Tibial artery (tissue), 4 donors: ENCODE results near the gene TMEM125.

Experiments
- DNase-seq, 2 donors: peaks; one replicate each; pipeline ENCODE4 v3.0.0-alpha.2; 2019
- H3K27ac ChIP-seq, 2 donors: fragments of 200-600 bp; sonication (generic) in 1 of 2; 1 replicate in 1 of 2; 2 replicates in 1 of 2; pipeline ENCODE4 v1.5.1; 2018 to 2019; ENCODE audit warnings: mild to moderate bottlenecking in 1 of 2
- H3K27me3 ChIP-seq, 2 donors: fragments of 200-600 bp; sonication (generic) in 1 of 2; one replicate each; pipeline versions ENCODE4 v1.5.1 to v1.6.0; 2016 to 2019
- H3K36me3 ChIP-seq, 3 donors: fragments of 200-600 bp; sonication (generic) in 2 of 3; one replicate each; pipeline ENCODE4 v1.5.1; 2016 to 2019; ENCODE audit warnings: mild to moderate bottlenecking in 2 of 3
- H3K4me1 ChIP-seq, 4 donors: fragments of 200-600 bp; sonication (generic) in 2 of 4; 1 replicate in 3 of 4; 2 replicates in 1 of 4; pipeline ENCODE4 v1.5.1; 2016 to 2019
- H3K4me3 ChIP-seq, 2 donors: fragments of 200-600 bp; sonication (generic) in 1 of 2; 1 replicate in 1 of 2; 2 replicates in 1 of 2; pipeline ENCODE4 v1.5.1; 2018 to 2019; ENCODE audit warnings: mild to moderate bottlenecking in 2 of 2
- H3K9me3 ChIP-seq, 3 donors: fragments of 200-600 bp; sonication (generic) in 1 of 3; one replicate each; pipeline ENCODE4 v1.5.1; 2016 to 2019
- CTCF ChIP-seq, 2 experiments: fragments of 200-600 bp in 1 of 2; fragments of 450-650 bp in 1 of 2; IDR thresholded peaks; one replicate each; pipeline ENCODE4 v1.5.1; 2017 to 2019; ENCODE audit warnings: antibody characterized with exemption in 2 of 2, mild to moderate bottlenecking in 1 of 2, moderate library complexity in 1 of 2
- intact Hi-C: fragments of 100-400 bp; cut with DNase I; formaldehyde crosslinking; loops from one replicate; pipeline ENCODE4 v1.15.0; 2023; ENCODE audit warnings: low total_unique reads

The TMEM125 gene

DNA sequence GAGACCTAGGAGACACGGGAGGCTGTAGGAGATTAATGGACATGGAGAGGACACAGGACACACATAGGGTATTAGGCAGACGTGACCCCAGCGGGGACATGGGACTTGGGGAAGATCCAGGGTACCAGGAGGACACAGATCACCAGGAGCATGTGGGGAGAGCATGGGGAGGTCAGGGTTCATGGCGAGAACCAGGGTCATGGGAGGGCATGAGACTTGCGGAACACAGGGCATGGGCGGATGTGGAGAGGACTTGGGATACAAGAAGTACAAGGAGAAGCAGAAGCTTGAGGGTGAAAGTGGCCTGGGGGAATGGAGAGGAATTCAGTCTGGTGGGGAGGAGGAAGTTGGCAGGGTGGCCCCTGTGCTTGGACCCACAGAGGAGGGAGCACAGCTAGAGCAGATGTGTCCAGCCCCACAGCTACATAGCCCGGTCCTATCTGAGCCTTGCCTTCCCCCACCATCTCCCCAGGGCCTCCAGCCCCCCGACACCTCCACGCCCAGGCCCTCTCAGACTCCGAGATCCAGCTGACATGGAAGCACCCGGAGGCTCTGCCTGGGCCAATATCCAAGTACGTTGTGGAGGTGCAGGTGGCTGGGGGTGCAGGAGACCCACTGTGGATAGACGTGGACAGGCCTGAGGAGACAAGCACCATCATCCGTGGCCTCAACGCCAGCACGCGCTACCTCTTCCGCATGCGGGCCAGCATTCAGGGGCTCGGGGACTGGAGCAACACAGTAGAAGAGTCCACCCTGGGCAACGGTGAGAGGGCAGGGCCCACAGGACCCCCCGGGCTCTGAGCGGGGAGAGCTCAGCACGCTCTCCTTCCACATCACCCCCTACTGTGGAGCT, 43.1 kb downstream of the TMEM125 start:
- no peaks in the 10 kb centered on the region for H3K27me3 ChIP-seq
- peak in 1 of 2 donors; percentile 58 for DNase-seq
- no peak for TF ChIP-seq CTCF (IDR thresholded peaks at IDR 0.05)
- intact Hi-C loops, result no loop called here
- H3K36me3 ChIP-seq, result no peaks in the 10 kb centered on the region
- no peaks in the 10 kb centered on the region for H3K9me3 ChIP-seq
- H3K4me1 ChIP-seq, result no peaks in the 10 kb centered on the region
- no peak overlapping the region for H3K27ac ChIP-seq
- no peak overlapping the region for H3K4me3 ChIP-seq

DNA sequence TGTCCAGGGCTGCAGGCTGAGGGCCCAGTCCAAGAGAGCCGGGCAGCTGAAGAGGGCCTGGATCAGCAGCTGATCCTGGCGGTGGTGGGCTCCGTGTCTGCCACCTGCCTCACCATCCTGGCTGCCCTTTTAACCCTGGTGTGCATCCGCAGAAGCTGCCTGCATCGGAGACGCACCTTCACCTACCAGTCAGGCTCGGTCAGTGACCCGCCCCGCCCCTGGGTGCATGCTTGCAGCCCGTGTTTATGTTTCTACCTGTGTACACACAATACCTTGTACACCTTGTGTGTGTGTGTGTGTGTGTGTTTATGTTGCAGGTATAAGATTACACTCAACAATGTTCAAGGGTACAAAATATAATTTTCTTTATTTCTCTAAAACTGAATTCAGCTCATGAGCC, 44.0 kb downstream of the TMEM125 start:
- TF ChIP-seq CTCF (IDR thresholded peaks at IDR 0.05), result no peak
- DNase-seq, result peak in 1 of 2 donors; percentile 44
- intact Hi-C loops, result no loop called here

DNA sequence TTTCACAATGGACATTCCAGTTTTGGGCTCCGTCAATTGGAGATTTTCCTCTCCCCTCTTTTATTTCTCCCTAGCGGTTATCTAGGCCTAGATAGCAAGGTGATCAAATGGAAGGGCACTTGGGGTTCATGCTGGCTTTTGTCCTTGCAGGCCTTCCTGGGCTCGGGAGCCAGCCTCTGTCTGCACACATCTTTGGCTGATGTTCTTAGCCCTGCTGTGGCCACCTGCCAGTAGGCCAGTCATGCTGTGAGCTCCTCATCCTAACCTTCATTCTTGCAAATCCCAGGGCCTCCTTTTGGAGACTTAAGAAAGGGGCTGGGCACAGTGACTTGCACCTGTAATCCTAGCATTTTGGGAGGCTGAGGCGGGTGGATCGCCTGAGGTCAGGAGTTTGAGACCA, 44.5 kb downstream of the TMEM125 start:
- no peaks in the 10 kb centered on the region for H3K4me1 ChIP-seq
- no peaks in the 10 kb centered on the region for H3K9me3 ChIP-seq
- no peak for TF ChIP-seq CTCF (IDR thresholded peaks at IDR 0.05)
- H3K27me3 ChIP-seq, result no peaks in the 10 kb centered on the region
- H3K27ac ChIP-seq, result no peak overlapping the region
- no peaks in the 10 kb centered on the region for H3K36me3 ChIP-seq
- DNase-seq, result peak in 1 of 2 donors; percentile 17
- H3K4me3 ChIP-seq, result no peak overlapping the region
- intact Hi-C loops, result no loop called here

More for the DNA sequence above, 44.0 kb downstream of the TMEM125 start:
- Histone ChIP-seq H3K36me3 (no peaks in the 10 kb centered on the region), H3K4me1 (no peaks in the 10 kb centered on the region), H3K4me3 (no peak overlapping the region), H3K27me3 (no peaks in the 10 kb centered on the region), H3K9me3 (no peaks in the 10 kb centered on the region), H3K27ac (no peak overlapping the region)

DNA sequence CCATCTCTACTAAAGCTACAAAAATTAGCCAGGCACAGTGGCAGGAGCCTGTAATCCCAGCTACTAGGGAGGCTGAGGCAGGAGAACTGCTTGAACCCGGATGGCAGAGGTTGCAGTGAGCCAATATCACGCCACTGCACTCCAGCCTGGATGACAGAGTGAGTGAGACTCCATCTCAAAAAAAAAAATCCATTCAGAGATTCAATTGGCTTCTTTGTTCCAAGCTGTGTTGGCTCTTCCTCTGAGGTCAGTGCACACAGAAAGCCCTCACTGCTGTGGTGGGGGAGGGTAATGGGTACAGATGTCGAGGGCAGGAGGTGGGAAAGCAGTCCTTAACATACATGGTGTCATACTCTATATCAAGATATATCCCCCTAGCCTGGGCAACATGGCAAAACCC, 45.7 kb downstream of the TMEM125 start:
- no peaks in the 10 kb centered on the region for H3K4me1 ChIP-seq
- H3K9me3 ChIP-seq, result no peaks in the 10 kb centered on the region
- no peaks in the 10 kb centered on the region for H3K36me3 ChIP-seq
- DNase-seq, result peak in 1 of 2 donors; percentile 16
- intact Hi-C loops, result no loop called here
- TF ChIP-seq CTCF (IDR thresholded peaks at IDR 0.05), result no peak
- H3K4me3 ChIP-seq, result no peak overlapping the region
- H3K27me3 ChIP-seq, result no peaks in the 10 kb centered on the region
- no peak overlapping the region for H3K27ac ChIP-seq

GRCh38 chr1:43315963-43316737, 46.4 kb downstream of the TMEM125 start:
- intact Hi-C loops, result no loop called here
- no peak for TF ChIP-seq CTCF (IDR thresholded peaks at IDR 0.05)
- no peak overlapping the region for H3K4me3 ChIP-seq
- no peaks in the 10 kb centered on the region for H3K27me3 ChIP-seq
- H3K4me1 ChIP-seq, result no peaks in the 10 kb centered on the region
- H3K9me3 ChIP-seq, result no peaks in the 10 kb centered on the region
- DNase-seq, result peak in 1 of 2 donors; percentile 35
- H3K36me3 ChIP-seq, result no peaks in the 10 kb centered on the region
- H3K27ac ChIP-seq, result no peak overlapping the region
